CD14-positive monocyte (primary cell): ENCODE measurements around the gene CDC14A. TPM values are rescaled to one million over a fixed set of nuclear protein-coding genes. Genes with fewer than 3 reads are reported as not detected.
A peak's percentile ranks its signal among the peaks of the same experiment; 100 is the strongest.

Source experiments
- DNase-seq, 3 donors: peaks; one replicate each; pipeline ENCODE4 v3.0.0-alpha.2; 2011 to 2022
- H2AFZ ChIP-seq: 2 replicates; pipeline ENCODE4 v1.6.0; 2012; ENCODE audit warnings: mild to moderate bottlenecking, low read depth, low read length, inconsistent platforms; ENCODE audit not compliant: insufficient read depth, poor library complexity, severe bottlenecking
- H3K27ac ChIP-seq, 2 donors: 1 replicate in 1 of 2; 2 replicates in 1 of 2; pipeline ENCODE4 v1.5.1; 2012 to 2013; ENCODE audit warnings: low read length in 2 of 2, control low read depth in 1 of 2, inconsistent platforms in 1 of 2, low read depth in 1 of 2, mild to moderate bottlenecking in 1 of 2
- H3K27me3 ChIP-seq, 2 donors: one replicate each; pipeline versions ENCODE4 v1.6.0 to v1.6.1; 2011 to 2013; ENCODE audit warnings: low read length in 2 of 2; ENCODE audit not compliant: control insufficient read depth in 2 of 2, insufficient read depth in 2 of 2
- H3K36me3 ChIP-seq, 2 donors: replicated peaks in 1 of 2; 1 replicate in 1 of 2; 2 replicates in 1 of 2; pipeline versions ENCODE4 v1.5.1 to v1.6.1; 2012 to 2013; ENCODE audit warnings: low read length in 2 of 2, control low read depth in 1 of 2, inconsistent platforms in 1 of 2, mild to moderate bottlenecking in 1 of 2; ENCODE audit not compliant: insufficient read depth in 2 of 2, control insufficient read depth in 1 of 2
- H3K4me1 ChIP-seq, 2 donors: 1 replicate in 1 of 2; 2 replicates in 1 of 2; pipeline versions ENCODE4 v1.5.1 to v1.6.1; 2012 to 2013; ENCODE audit warnings: low read length in 2 of 2, control low read depth in 1 of 2, inconsistent platforms in 1 of 2, mild to moderate bottlenecking in 1 of 2, moderate library complexity in 1 of 2; ENCODE audit not compliant: insufficient read depth in 2 of 2, control insufficient read depth in 1 of 2
- H3K4me2 ChIP-seq: replicated peaks from 2 replicates; pipeline ENCODE3; 2012; ENCODE audit warnings: low read length, moderate library complexity, mild to moderate bottlenecking; ENCODE audit not compliant: poor library complexity, severe bottlenecking; ENCODE audit errors: extremely low read depth
- H3K4me3 ChIP-seq, 3 experiments: fragments of 200-600 bp in 1 of 3; sonication (generic) in 1 of 3; replicated peaks in 1 of 3; 1 replicate in 2 of 3; 2 replicates in 1 of 3; pipeline ENCODE4 v1.5.1; 2011 to 2013; ENCODE audit warnings: low read length in 3 of 3, mild to moderate bottlenecking in 3 of 3, control low read depth in 2 of 3, low read depth in 2 of 3, inconsistent platforms in 1 of 3, moderate library complexity in 1 of 3
- H3K79me2 ChIP-seq: 2 replicates; pipeline ENCODE4 v1.6.0; 2012; ENCODE audit warnings: mild to moderate bottlenecking, control low read depth, inconsistent platforms, low read length, moderate library complexity; ENCODE audit not compliant: insufficient read depth
- H3K9ac ChIP-seq: 2 replicates; pipeline ENCODE4 v1.6.0; 2017; ENCODE audit warnings: low read length, mild to moderate bottlenecking; ENCODE audit not compliant: insufficient read depth, poor library complexity, severe bottlenecking
- H3K9me3 ChIP-seq, 2 donors: replicated peaks in 1 of 2; 1 replicate in 1 of 2; 2 replicates in 1 of 2; pipeline versions ENCODE4 v1.5.1 to v1.6.1; 2012 to 2013; ENCODE audit warnings: low read length in 2 of 2, control low read depth in 1 of 2; ENCODE audit not compliant: control insufficient read depth in 1 of 2, insufficient read depth in 1 of 2
- H4K20me1 ChIP-seq: 2 replicates; pipeline ENCODE4 v1.6.0; 2012; ENCODE audit warnings: mild to moderate bottlenecking, low read length, control low read depth, moderate library complexity; ENCODE audit not compliant: insufficient read depth
- H3K27ac Mint-ChIP-seq, 7 donors: one replicate each; pipeline ENCODE4 v1.8.0; 2020; ENCODE audit warnings: mild to moderate bottlenecking in 7 of 7, mixed read lengths in 7 of 7, moderate library complexity in 6 of 7, inconsistent platforms in 2 of 7
- H3K27me3 Mint-ChIP-seq, 3 donors: one replicate each; pipeline ENCODE4 v1.8.0; 2021 to 2022; ENCODE audit warnings: low read depth in 3 of 3, mild to moderate bottlenecking in 3 of 3, mixed read lengths in 3 of 3, moderate library complexity in 3 of 3, inconsistent platforms in 1 of 3
- H3K36me3 Mint-ChIP-seq, 2 donors: one replicate each; pipeline ENCODE4 v1.8.0; 2020; ENCODE audit warnings: mixed read lengths in 2 of 2, inconsistent platforms in 1 of 2, mild to moderate bottlenecking in 1 of 2
- H3K4me1 Mint-ChIP-seq: one replicate; pipeline ENCODE4 v1.8.0; 2020; ENCODE audit warnings: mild to moderate bottlenecking, mixed read lengths
- H3K4me3 Mint-ChIP-seq, 2 donors: one replicate each; pipeline ENCODE4 v1.8.0; 2020; ENCODE audit warnings: mild to moderate bottlenecking in 2 of 2, mixed read lengths in 2 of 2, moderate library complexity in 1 of 2
- H3K9me3 Mint-ChIP-seq, 7 donors: one replicate each; pipeline ENCODE4 v1.8.0; 2020 to 2022; ENCODE audit warnings: mixed read lengths in 7 of 7, mild to moderate bottlenecking in 6 of 7, moderate library complexity in 6 of 7, inconsistent platforms in 2 of 7
- WGBS: methylation state at CpG from one replicate; pipeline ENCODE4 v1.1.5; 2013; ENCODE audit warnings: missing lambda C conversion rate; ENCODE audit not compliant: insufficient coverage; 5-methylcytosine and 5-hydroxymethylcytosine counted together
- intact Hi-C, 2 donors: fragments of 100-400 bp; cut with micrococcal nuclease; formaldehyde crosslinking; loops; one replicate each; pipeline versions ENCODE4 v1.15.0 to v1.15.1; 2023
- polyA plus RNA-seq, 3 donors: library from polyadenylated mRNA; depleted of rRNA in 1 of 3; unstranded in 2 of 3; stranded (reverse) in 1 of 3; fragments of 300-500 nt in 2 of 3; fragments of >200 nt in 1 of 3; fragmentation: Illumina TruSeq in 2 of 3; gene quantifications; 1 replicate in 2 of 3; 2 replicates in 1 of 3; pipeline ENCODE4 v1.2.3, GENCODE V29; 2012 to 2021
- TF ChIP-seq, protein P1 (sequence below): fragments of 200-600 bp; IDR thresholded peaks from one replicate; pipeline ENCODE4 v1.8.0; 2022; ENCODE audit warnings: antibody characterized with exemption, mild to moderate bottlenecking

The CDC14A gene
- polyA plus RNA-seq, 3 donors = 4.2 to 9.2 (median 6.1) TPM

GRCh38 chr1:100415498-100415778 is 63.1 kb downstream of the CDC14A start:
- Histone ChIP-seq H3K9ac (no peak overlapping the region), H3K27ac (peak overlapping the region in 1 of 2 donors; percentile 64), H3K27me3 (no peaks in the 10 kb centered on the region), H4K20me1 (peaks cover 17% of the 10 kb centered on the region), H3K4me2 (no peak overlapping the region), H3K4me1 (peaks cover 18 to 22% of the 10 kb centered on the region in 2 donors), H3K4me3 (no peak overlapping the region), H3K36me3 (peaks cover 2 to 5% of the 10 kb centered on the region in 2 donors), H3K79me2 (peaks cover 90% of the 10 kb centered on the region), H2AFZ (no peak overlapping the region), H3K9me3 (no peaks in the 10 kb centered on the region)
- H3K27ac Mint-ChIP-seq = no peak overlapping the region
- no peaks in the 10 kb centered on the region for H3K9me3 Mint-ChIP-seq
- H3K27me3 Mint-ChIP-seq = no peaks in the 10 kb centered on the region
- no peak overlapping the region for H3K4me3 Mint-ChIP-seq
- no peak for DNase-seq
- TF ChIP-seq, protein P1, sequence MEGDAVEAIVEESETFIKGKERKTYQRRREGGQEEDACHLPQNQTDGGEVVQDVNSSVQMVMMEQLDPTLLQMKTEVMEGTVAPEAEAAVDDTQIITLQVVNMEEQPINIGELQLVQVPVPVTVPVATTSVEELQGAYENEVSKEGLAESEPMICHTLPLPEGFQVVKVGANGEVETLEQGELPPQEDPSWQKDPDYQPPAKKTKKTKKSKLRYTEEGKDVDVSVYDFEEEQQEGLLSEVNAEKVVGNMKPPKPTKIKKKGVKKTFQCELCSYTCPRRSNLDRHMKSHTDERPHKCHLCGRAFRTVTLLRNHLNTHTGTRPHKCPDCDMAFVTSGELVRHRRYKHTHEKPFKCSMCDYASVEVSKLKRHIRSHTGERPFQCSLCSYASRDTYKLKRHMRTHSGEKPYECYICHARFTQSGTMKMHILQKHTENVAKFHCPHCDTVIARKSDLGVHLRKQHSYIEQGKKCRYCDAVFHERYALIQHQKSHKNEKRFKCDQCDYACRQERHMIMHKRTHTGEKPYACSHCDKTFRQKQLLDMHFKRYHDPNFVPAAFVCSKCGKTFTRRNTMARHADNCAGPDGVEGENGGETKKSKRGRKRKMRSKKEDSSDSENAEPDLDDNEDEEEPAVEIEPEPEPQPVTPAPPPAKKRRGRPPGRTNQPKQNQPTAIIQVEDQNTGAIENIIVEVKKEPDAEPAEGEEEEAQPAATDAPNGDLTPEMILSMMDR = no peak
- intact Hi-C loops = no loop called here
- H3K4me1 Mint-ChIP-seq = peaks cover 49% of the 10 kb centered on the region
- H3K36me3 Mint-ChIP-seq = peaks cover 14 to 26% of the 10 kb centered on the region in 2 donors

DNA sequence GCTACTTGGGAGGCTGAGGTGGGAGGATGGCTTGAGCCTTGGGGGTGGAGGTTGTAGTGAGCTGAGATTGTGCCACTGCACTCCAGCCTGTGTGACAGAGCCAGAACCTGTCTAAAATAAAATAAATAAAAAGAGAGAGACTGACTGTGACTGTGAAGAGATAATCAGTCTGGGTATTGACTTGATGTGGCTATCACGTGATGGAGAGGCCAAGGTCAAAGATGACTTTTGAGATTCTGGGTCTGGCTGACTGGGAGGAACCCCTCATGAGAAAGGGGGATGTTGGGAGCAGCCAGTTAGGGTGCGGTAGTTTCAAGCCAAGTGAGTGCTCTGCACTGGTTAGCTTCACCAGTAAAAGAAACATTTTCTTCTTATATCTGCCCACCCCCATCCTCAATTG is 66.8 kb downstream of the CDC14A start:
- Histone ChIP-seq H3K79me2 (peaks cover 84% of the 10 kb centered on the region), H3K4me3 (no peak overlapping the region), H2AFZ (no peak overlapping the region), H3K9me3 (no peaks in the 10 kb centered on the region), H3K27me3 (no peaks in the 10 kb centered on the region), H3K27ac (no peak overlapping the region), H3K4me1 (peaks cover 20 to 29% of the 10 kb centered on the region in 2 donors), H3K9ac (no peak overlapping the region), H3K4me2 (no peak overlapping the region), H4K20me1 (peaks cover 23% of the 10 kb centered on the region), H3K36me3 (peaks cover 2 to 18% of the 10 kb centered on the region in 2 donors)
- peak overlapping the region in 1 of 7 donors; percentile 32 for H3K27ac Mint-ChIP-seq
- 100% methylated on average over 1 of the region's 2 CpGs for WGBS
- DNase-seq = no peak
- H3K27me3 Mint-ChIP-seq = peaks cover 0 to 1% (median 0%) of the 10 kb centered on the region in 3 donors
- intact Hi-C loops = no loop called here
- H3K4me1 Mint-ChIP-seq = peaks cover 45% of the 10 kb centered on the region
- TF ChIP-seq, protein P1 = no peak
- H3K36me3 Mint-ChIP-seq = peaks cover 18 to 30% of the 10 kb centered on the region in 2 donors
- no peak overlapping the region for H3K4me3 Mint-ChIP-seq
- no peaks in the 10 kb centered on the region for H3K9me3 Mint-ChIP-seq
